Activated CD8-positive, alpha-beta T cell treated with anti-CD3 and anti-CD28 coated beads for 36 hours (primary cell): ENCODE results near the gene MANF. TPM values are rescaled to one million over a fixed set of nuclear protein-coding genes. Genes with fewer than 3 reads are reported as not detected.

Source experiments
- ATAC-seq: fragments of 200-7000 bp; cut with Tn5 transposase; one replicate; pipeline ENCODE4 v1.10.0; 2021; ENCODE audit warnings: mild to moderate bottlenecking, moderate library complexity
- CTCF ChIA-PET: fragments of 350-600 bp; sonication (Branson Sonifier 250); formaldehyde crosslinking; loops from one replicate; lab custom pipeline; 2021; ENCODE audit warnings: antibody characterized with exemption; lab: Charles Lee
- POLR2A ChIA-PET: fragments of 350-600 bp; sonication (Branson Sonifier 250); formaldehyde crosslinking; loops from one replicate; lab custom pipeline; 2021; ENCODE audit warnings: antibody characterized with exemption; lab: Charles Lee
- DNase-seq: peaks from one replicate; pipeline ENCODE4 v3.0.0-alpha.2; 2020
- H3K27ac Mint-ChIP-seq: one replicate; pipeline ENCODE4 v1.8.0; 2021; ENCODE audit warnings: mild to moderate bottlenecking, mixed read lengths
- H3K27me3 Mint-ChIP-seq: one replicate; pipeline ENCODE4 v1.8.0; 2021; ENCODE audit warnings: mixed read lengths
- H3K36me3 Mint-ChIP-seq: one replicate; pipeline ENCODE4 v1.8.0; 2021; ENCODE audit warnings: low read depth, mixed read lengths
- H3K4me1 Mint-ChIP-seq: one replicate; pipeline ENCODE4 v1.8.0; 2021; ENCODE audit warnings: low read depth, mixed read lengths
- H3K4me3 Mint-ChIP-seq: one replicate; pipeline ENCODE4 v1.8.0; 2021; ENCODE audit warnings: mild to moderate bottlenecking, moderate library complexity, mixed read lengths
- H3K9me3 Mint-ChIP-seq: one replicate; pipeline ENCODE4 v1.8.0; 2021; ENCODE audit warnings: mixed read lengths
- intact Hi-C: fragments of 100-400 bp; cut with micrococcal nuclease; formaldehyde crosslinking; loops from one replicate; pipeline ENCODE4 v1.10.0; 2022
- total RNA-seq, 2 experiments: library from RNA; stranded (reverse); gene quantifications; one replicate each; pipeline ENCODE4 v1.2.3, GENCODE V29; 2021
- TF ChIP-seq, protein P1 (sequence below): fragments of 200-600 bp; IDR thresholded peaks from one replicate; pipeline ENCODE4 v1.8.0; 2022; ENCODE audit warnings: antibody characterized with exemption, mild to moderate bottlenecking

MANF gene
- total RNA-seq, 2 experiments from 2014 or later: 107 to 109 TPM

DNA sequence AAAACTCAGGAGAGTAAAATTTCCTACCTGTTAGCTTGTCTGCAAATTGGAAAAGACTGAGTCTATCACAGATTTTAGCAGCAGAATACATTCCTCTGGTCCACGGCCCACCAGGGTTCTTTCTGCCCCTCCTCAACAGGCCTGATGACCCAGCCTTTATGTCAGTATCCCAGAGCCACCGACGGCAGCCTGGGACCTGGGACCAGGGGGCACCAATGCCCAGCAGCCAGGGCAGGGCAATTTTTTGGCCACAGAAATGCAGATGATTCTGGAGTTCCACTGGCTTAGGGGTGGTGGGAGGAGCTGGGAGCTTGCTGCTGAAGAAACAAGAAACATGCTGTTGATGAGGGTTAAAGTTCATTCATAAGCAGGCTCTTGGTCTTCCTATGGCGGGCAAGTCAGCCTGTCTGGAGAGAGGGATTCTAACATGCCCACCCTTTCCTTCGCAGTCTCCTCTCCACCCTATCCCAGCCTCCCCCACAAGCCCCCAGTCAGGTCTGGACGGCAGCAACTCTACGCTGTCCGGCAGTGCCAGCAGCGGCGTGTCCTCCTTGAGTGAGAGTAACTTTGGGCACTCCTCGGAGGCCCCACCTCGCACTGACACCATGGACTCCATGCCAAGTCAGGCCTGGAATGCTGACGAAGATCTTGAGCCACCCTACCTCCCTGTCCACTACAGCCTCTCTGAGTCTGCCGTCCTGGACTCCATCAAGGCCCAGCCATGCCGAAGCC is 4.3 kb upstream of the MANF start:
- DNase-seq: no peak
- Mint-ChIP-seq H3K4me1 (peaks cover 14% of the 10 kb centered on the region), H3K9me3 (no peaks in the 10 kb centered on the region), H3K4me3 (no peak overlapping the region), H3K27ac (no peak overlapping the region), H3K27me3 (no peaks in the 10 kb centered on the region), H3K36me3 (peaks cover 19% of the 10 kb centered on the region)
- TF ChIP-seq, protein P1, sequence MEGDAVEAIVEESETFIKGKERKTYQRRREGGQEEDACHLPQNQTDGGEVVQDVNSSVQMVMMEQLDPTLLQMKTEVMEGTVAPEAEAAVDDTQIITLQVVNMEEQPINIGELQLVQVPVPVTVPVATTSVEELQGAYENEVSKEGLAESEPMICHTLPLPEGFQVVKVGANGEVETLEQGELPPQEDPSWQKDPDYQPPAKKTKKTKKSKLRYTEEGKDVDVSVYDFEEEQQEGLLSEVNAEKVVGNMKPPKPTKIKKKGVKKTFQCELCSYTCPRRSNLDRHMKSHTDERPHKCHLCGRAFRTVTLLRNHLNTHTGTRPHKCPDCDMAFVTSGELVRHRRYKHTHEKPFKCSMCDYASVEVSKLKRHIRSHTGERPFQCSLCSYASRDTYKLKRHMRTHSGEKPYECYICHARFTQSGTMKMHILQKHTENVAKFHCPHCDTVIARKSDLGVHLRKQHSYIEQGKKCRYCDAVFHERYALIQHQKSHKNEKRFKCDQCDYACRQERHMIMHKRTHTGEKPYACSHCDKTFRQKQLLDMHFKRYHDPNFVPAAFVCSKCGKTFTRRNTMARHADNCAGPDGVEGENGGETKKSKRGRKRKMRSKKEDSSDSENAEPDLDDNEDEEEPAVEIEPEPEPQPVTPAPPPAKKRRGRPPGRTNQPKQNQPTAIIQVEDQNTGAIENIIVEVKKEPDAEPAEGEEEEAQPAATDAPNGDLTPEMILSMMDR: no peak
- no peak for ATAC-seq
- POLR2A ChIA-PET: no interaction called here
- intact Hi-C loops: loop anchor here (10.0 kb wide), 1 partner anchor 304 kb away; no protein-coding TSS in a partner anchor
- CTCF ChIA-PET: interaction anchor here (0.7 to 1.5 kb wide), 2 partner anchors 12 to 409 kb away, joined by 4 read pairs; no protein-coding TSS in a partner anchor

DNA sequence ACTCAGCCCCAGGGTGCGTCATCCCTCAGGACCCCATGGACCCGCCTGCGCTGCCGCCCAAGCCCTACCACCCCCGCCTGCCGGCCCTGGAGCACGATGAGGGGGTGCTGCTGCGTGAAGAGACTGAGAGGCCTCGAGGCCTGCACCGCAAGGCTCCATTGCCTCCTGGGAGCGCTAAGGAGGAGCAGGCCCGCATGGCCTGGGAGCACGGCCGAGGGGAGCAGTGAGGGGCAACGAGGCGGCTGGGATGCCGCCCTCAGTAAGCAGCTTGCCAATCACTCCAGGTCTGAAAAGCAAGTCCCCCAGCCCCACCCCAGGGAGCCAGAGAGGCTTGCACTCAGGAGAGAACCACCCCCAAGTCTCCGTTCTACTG is 3.8 kb upstream of the MANF start:
- peaks cover 20% of the 10 kb centered on the region for H3K4me1 Mint-ChIP-seq
- DNase-seq (no peak), ATAC-seq (no peak)
- no peaks in the 10 kb centered on the region for H3K27me3 Mint-ChIP-seq
- CTCF ChIA-PET: interaction anchor here (1.5 kb wide), 1 partner anchor 12 kb away, joined by 4 read pairs; no protein-coding TSS in a partner anchor
- TF ChIP-seq, protein P1: no peak
- no peak overlapping the region for H3K4me3 Mint-ChIP-seq
- H3K27ac Mint-ChIP-seq: no peak overlapping the region
- intact Hi-C loops: loop anchor here (10.0 kb wide), 1 partner anchor 303 kb away; no protein-coding TSS in a partner anchor
- H3K9me3 Mint-ChIP-seq: no peaks in the 10 kb centered on the region
- H3K36me3 Mint-ChIP-seq: peaks cover 24% of the 10 kb centered on the region
- POLR2A ChIA-PET: no interaction called here

DNA sequence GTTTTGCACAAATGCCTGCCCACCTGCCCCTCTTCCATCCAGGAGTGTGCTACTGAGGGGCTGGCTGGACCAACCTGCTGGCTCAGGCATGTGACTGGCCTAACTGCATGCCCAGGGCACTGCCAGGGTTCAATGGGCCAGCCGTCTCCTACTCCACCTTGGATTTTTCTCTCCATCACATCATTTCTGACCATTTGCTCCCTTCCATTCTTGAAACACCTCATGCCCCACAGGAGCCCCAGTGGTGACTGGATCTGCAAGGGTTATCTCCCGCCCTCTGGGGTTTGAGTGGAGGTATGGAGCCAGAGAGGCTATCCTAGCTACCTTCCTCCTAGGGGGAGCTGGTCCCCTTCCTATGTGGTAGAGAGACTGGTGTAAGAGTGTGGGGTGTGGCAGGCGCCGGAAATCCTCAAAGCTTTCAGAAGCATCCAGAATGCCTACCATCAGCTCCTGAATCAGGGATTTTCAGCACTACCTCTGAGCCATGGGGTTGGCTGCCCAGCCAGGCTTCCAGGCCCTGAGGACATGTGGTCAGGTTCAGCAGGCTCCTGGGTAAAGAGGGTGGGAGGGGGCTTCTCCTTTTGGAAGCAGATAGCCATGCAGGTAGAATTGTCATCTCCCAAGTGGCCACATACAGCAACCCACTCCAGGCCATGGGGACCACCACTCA is 2.9 kb upstream of the MANF start:
- POLR2A ChIA-PET: no interaction called here

DNA sequence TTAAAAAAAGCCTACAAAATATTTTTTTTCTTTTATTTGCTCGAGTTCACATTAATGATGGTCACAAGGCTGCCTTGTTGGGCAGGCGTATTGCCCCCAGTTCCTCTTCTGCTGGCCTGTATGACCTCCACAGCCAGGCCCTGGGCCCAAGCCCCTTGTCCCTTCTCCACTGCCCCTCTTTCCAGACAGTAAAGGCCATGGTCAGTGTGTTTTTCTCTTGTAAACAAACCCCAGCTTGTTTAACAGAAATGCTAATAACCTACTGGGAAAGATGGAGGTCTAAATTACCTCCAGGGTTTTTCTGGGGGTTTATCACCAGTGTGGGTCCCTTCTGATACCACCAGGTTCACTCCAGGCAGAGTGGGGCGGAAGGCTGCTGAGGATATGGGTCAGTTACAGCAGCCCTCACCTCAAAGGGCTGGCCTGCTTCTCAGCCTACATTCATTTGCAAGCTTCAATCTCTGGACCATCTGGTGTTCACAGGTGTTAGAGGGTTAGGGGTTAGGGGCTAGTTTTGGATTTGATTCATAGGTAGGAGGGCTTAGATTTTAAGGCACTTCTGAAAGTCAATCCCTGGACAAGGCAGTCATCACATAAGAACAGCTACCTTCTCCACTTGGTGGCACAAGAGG is 2.0 kb upstream of the MANF start:
- Mint-ChIP-seq H3K36me3 (peaks cover 38% of the 10 kb centered on the region), H3K4me1 (peaks cover 34% of the 10 kb centered on the region), H3K9me3 (no peaks in the 10 kb centered on the region), H3K27me3 (no peaks in the 10 kb centered on the region), H3K4me3 (peak overlapping the region; percentile 88), H3K27ac (peak overlapping the region; percentile 97)
- ATAC-seq (no peak), DNase-seq (no peak)
- CTCF ChIA-PET: interaction anchor here (1.1 kb wide), 1 partner anchor 119 kb away, joined by 3 read pairs; no protein-coding TSS in a partner anchor
- POLR2A ChIA-PET: interaction anchor here (0.6 to 3.2 kb wide), 3 partner anchors 116 to 767 kb away, joined by 3 to 10 read pairs (median 6); partner anchors contain the start of genes DCAF1 and MAPKAPK3
- TF ChIP-seq, protein P1: no peak
- intact Hi-C loops: loop anchor here (10.0 kb wide), 1 partner anchor 302 kb away; no protein-coding TSS in a partner anchor

More for the DNA sequence above, 2.9 kb upstream of the MANF start:
- no peaks in the 10 kb centered on the region for H3K27me3 Mint-ChIP-seq
- H3K9me3 Mint-ChIP-seq: no peaks in the 10 kb centered on the region
- peaks cover 28% of the 10 kb centered on the region for H3K4me1 Mint-ChIP-seq
- H3K36me3 Mint-ChIP-seq: peaks cover 32% of the 10 kb centered on the region
- ATAC-seq (no peak), DNase-seq (no peak)
- TF ChIP-seq, protein P1: no peak
- no peak overlapping the region for H3K27ac Mint-ChIP-seq
- CTCF ChIA-PET: no interaction called here
- H3K4me3 Mint-ChIP-seq: no peak overlapping the region
- intact Hi-C loops: loop anchor here (10.0 kb wide), 1 partner anchor 303 kb away; no protein-coding TSS in a partner anchor
